ENCODE data around the gene KRT15. TPM values are rescaled to one million over a fixed set of nuclear protein-coding genes. Genes with fewer than 3 reads are reported as not detected.

KRT15 gene
- total and polyA plus RNA-seq, 2 of the 8 experiments (the other 6 are each of a cell fraction or from before 2014, with no cell fraction given) = 0.11 to 0.13 TPM

DNA sequence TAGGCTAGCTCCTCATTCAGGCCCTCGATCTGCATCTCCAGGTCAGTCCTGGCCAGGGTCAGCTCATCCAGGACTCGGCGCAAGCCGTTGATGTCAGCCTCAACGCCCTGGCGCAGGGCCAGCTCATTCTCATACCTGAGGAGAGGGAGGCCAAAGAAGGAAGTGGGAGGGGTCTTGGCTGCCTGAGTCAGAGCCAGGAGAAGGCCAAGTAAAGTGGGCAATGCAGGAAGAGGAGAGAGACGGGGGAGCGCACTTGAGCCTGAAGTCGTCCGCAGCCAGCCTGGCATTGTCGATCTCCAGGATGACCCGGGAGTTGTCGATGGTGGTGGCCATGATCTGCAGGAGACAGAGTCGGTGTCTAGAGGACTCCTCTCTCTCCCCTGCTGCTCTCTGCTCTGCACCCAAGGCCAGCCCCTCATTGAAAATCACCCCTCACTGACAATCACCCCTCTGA, 1.8 kb downstream of the KRT15 start:
- H4K91ac ChIP-seq (replicated peaks; ENCODE audit: insufficient read length, low read length) = no peak overlapping the region
- TF ChIP-seq NANOG (IDR thresholded peaks at IDR 0.05; ENCODE audit: insufficient read depth, low read depth, low read length, poor library complexity, severe bottlenecking) (no peak), JUN (IDR thresholded peaks at IDR 0.05; ENCODE audit: low read depth, low read length) (no peak), SIRT6 (IDR thresholded peaks at IDR 0.05; ENCODE audit: low read length) (no peak), KDM5A (IDR thresholded peaks at IDR 0.05; ENCODE audit: low read length) (no peak), SRF (IDR thresholded peaks at IDR 0.05; ENCODE audit: low read depth, low read length) (no peak), NRF1 (IDR thresholded peaks at IDR 0.05; ENCODE audit: low read depth, low read length) (no peak), EZH2 (IDR thresholded peaks at IDR 0.05; ENCODE audit: low read depth, low read length, severe bottlenecking) (no peak), HDAC2 (IDR thresholded peaks at IDR 0.05; ENCODE audit: borderline replicate concordance in 1 of 2, low read depth in 2 of 2, low read length in 2 of 2) (no peak), BCL11A (IDR thresholded peaks at IDR 0.05; ENCODE audit: low read depth in 2 of 2, low read length in 2 of 2) (no peak), POU5F1 (IDR thresholded peaks at IDR 0.05; ENCODE audit: low read depth, low read length) (no peak)
- TF ChIP-seq, protein P1, sequence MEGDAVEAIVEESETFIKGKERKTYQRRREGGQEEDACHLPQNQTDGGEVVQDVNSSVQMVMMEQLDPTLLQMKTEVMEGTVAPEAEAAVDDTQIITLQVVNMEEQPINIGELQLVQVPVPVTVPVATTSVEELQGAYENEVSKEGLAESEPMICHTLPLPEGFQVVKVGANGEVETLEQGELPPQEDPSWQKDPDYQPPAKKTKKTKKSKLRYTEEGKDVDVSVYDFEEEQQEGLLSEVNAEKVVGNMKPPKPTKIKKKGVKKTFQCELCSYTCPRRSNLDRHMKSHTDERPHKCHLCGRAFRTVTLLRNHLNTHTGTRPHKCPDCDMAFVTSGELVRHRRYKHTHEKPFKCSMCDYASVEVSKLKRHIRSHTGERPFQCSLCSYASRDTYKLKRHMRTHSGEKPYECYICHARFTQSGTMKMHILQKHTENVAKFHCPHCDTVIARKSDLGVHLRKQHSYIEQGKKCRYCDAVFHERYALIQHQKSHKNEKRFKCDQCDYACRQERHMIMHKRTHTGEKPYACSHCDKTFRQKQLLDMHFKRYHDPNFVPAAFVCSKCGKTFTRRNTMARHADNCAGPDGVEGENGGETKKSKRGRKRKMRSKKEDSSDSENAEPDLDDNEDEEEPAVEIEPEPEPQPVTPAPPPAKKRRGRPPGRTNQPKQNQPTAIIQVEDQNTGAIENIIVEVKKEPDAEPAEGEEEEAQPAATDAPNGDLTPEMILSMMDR (IDR thresholded peaks at IDR 0.05; ENCODE audit: control extremely low read depth in 1 of 3, insufficient read depth in 1 of 3, low read depth in 1 of 3, low read length in 3 of 3) = no peak

More for the DNA sequence above, 1.8 kb downstream of the KRT15 start:
- no peaks in the 10 kb centered on the region; the same call in 1 of the 2 replicates for H3K23me2 ChIP-seq (ENCODE audit: low read depth, low read length)
- H3K14ac ChIP-seq (ENCODE audit: insufficient read length) = no peak overlapping the region
- ChIA-PET CTCF (ENCODE audit: partially characterized antibody) (interaction anchor here (0.8 to 4.3 kb wide), 6 partner anchors 11 to 150 kb away, joined by 3 to 30 read pairs (median 3); partner anchors contain the start of gene KRT19), POLR2A (ENCODE audit: partially characterized antibody) (interaction anchor here (8.0 kb wide), 1 partner anchor 12 kb away, joined by 69 read pairs; the partner anchor contains the start of gene KRT19)
- no peak overlapping the region for H2BK15ac ChIP-seq (ENCODE audit: low read length)
- H3K9me3 ChIP-seq (ENCODE audit: insufficient read depth in 2 of 2, low read depth in 1 of 2, low read length in 1 of 2) = no peaks in the 10 kb centered on the region
- H3K27ac ChIP-seq (ENCODE audit: low read depth, low read length) = no peak overlapping the region
- no peak overlapping the region for H2AK5ac ChIP-seq (ENCODE audit: low read depth, low read length)
- H2BK20ac ChIP-seq (ENCODE audit: low read length) = no peak overlapping the region
- H3K79me1 ChIP-seq (ENCODE audit: low read depth, low read length) = no peaks in the 10 kb centered on the region
- no peaks in the 10 kb centered on the region; a peak in 1 of 7 replicates for H3K27me3 ChIP-seq (replicated peaks in 1 of 4; ENCODE audit: control insufficient read depth in 3 of 4, extremely low read depth in 1 of 4, insufficient read depth in 3 of 4, low read length in 3 of 4)
- H3K4me2 ChIP-seq (ENCODE audit: insufficient read depth in 1 of 2, low read depth in 2 of 2, low read length in 2 of 2) = no peak overlapping the region
- H3K18ac ChIP-seq (ENCODE audit: extremely low read depth, low read length) = no peak overlapping the region
- H3K36me3 ChIP-seq (ENCODE audit: control insufficient read depth in 2 of 4, insufficient read depth in 4 of 4, low read length in 3 of 4) = no peaks in the 10 kb centered on the region
- no peak overlapping the region for H4K8ac ChIP-seq (ENCODE audit: extremely low read depth, insufficient read depth, low read length)
- H3K23ac ChIP-seq (ENCODE audit: insufficient read length) = no peak overlapping the region
- H3K56ac ChIP-seq (replicated peaks; ENCODE audit: insufficient read length, low read depth, low read length) = no peak overlapping the region
- no peaks in the 10 kb centered on the region for H4K20me1 ChIP-seq (replicated peaks in 1 of 2; ENCODE audit: control insufficient read depth in 1 of 2, insufficient read depth in 2 of 2, low read length in 2 of 2)
- H3K4me1 ChIP-seq (replicated peaks in 1 of 4; ENCODE audit: control insufficient read depth in 3 of 4, insufficient read depth in 4 of 4, low read length in 3 of 4) = peaks cover 0 to 11% (median 3%) of the 10 kb centered on the region in 4 experiments; a peak in 5 of 7 replicates
- DNase-seq (ENCODE audit: low read depth in 1 of 2, low spot score in 2 of 2) (no peak), FAIRE-seq (no peak)
- 93% methylated on average over 12 of the region's 14 CpGs; no CpG with 5 or more reads in 1 of the 2 experiments for WGBS, 2 experiments (ENCODE audit: extremely low coverage in 1 of 2, insufficient coverage in 1 of 2, insufficient read length in 1 of 2, insufficient replicate concordance in 2 of 2, low coverage in 1 of 2, low lambda C conversion rate in 2 of 2, missing lambda C conversion rate in 1 of 2)
- no peaks in the 10 kb centered on the region for H3K79me2 ChIP-seq (ENCODE audit: control insufficient read depth in 1 of 2, insufficient read depth in 2 of 2, low read length in 2 of 2)
- no peak overlapping the region for H4K5ac ChIP-seq (ENCODE audit: insufficient read length, low read depth, low read length)
- H2BK5ac ChIP-seq (ENCODE audit: low read depth, low read length) = no peak overlapping the region
- H3K4ac ChIP-seq (replicated peaks; ENCODE audit: insufficient read length, low read depth, low read length) = no peak overlapping the region
- no peak overlapping the region for H3K9ac ChIP-seq (replicated peaks in 1 of 4; ENCODE audit: extremely low read depth in 1 of 4, low read depth in 3 of 4, low read length in 3 of 4)
- 0 out of 2 replicates have a peak overlapping the region, but pooled peaks have one; percentile 7 for H2BK12ac ChIP-seq (ENCODE audit: low read depth, low read length)
- no peak overlapping the region for H3K4me3 ChIP-seq (ENCODE audit: extremely low read depth in 1 of 4, insufficient read depth in 2 of 4, low read depth in 3 of 4, low read length in 4 of 4)
- no peak overlapping the region for H2BK120ac ChIP-seq (replicated peaks; ENCODE audit: low read depth, low read length)
- no peak overlapping the region for H2AFZ ChIP-seq (ENCODE audit: low read length)
